WTC11 (cell line): ENCODE data around the gene CNIH3. TPM values are rescaled to one million over a fixed set of nuclear protein-coding genes. Genes with fewer than 3 reads are reported as not detected.

Experiments
- ATAC-seq: fragments of 200-7000 bp; cut with Tn5 transposase; 2 replicates; pipeline ENCODE4 v1.10.0; 2021; ENCODE audit warnings: mild to moderate bottlenecking, moderate library complexity
- CTCF ChIA-PET: fragments of 300-600 bp; sonication (Branson Sonifier 250); formaldehyde crosslinking; loops from one replicate; lab custom pipeline; 2021; ENCODE audit warnings: antibody characterized with exemption; lab: Charles Lee
- POLR2A ChIA-PET: fragments of 350-600 bp; sonication (Branson Sonifier 250); formaldehyde crosslinking; loops from one replicate; lab custom pipeline; 2021; ENCODE audit warnings: antibody characterized with exemption; lab: Charles Lee
- DNase-seq: peaks from one replicate; pipeline ENCODE4 v3.0.0; 2021; ENCODE audit warnings: low spot score
- H3K27ac Mint-ChIP-seq: 2 replicates; pipeline ENCODE4 v1.8.0; 2021; ENCODE audit warnings: mixed read lengths
- H3K27me3 Mint-ChIP-seq: 2 replicates; pipeline ENCODE4 v1.8.0; 2021; ENCODE audit warnings: low read depth, mild to moderate bottlenecking, moderate library complexity, mixed read lengths
- H3K36me3 Mint-ChIP-seq: 2 replicates; pipeline ENCODE4 v1.8.0; 2021; ENCODE audit warnings: mixed read lengths
- H3K4me1 Mint-ChIP-seq: 2 replicates; pipeline ENCODE4 v1.8.0; 2022; ENCODE audit warnings: mixed read lengths
- H3K4me3 Mint-ChIP-seq: 2 replicates; pipeline ENCODE4 v1.8.0; 2021; ENCODE audit warnings: mild to moderate bottlenecking, moderate library complexity, mixed read lengths
- H3K9me3 Mint-ChIP-seq: 2 replicates; pipeline ENCODE4 v1.8.0; 2021; ENCODE audit warnings: mixed read lengths
- AR ChIP-seq: fragments of 250-450 bp; sonication (Bioruptor Pico); IDR thresholded peaks from 2 replicates; pipeline ENCODE4 v1.9.0; 2021; ENCODE audit warnings: mild to moderate bottlenecking
- FOXP4 ChIP-seq: sonication (generic); formaldehyde crosslinking; IDR thresholded peaks from 2 replicates; pipeline ENCODE4 v1.8.0; 2022; ENCODE audit warnings: mild to moderate bottlenecking, missing genetic modification reagents
- IRF1 ChIP-seq: sonication (generic); formaldehyde crosslinking; IDR thresholded peaks from 2 replicates; pipeline ENCODE4 v1.8.0; 2023; ENCODE audit warnings: missing genetic modification reagents
- NFE2L1 ChIP-seq: sonication (generic); formaldehyde crosslinking; IDR thresholded peaks from 2 replicates; pipeline ENCODE4 v1.8.1; 2023; ENCODE audit warnings: missing genetic modification reagents
- OVOL2 ChIP-seq: fragments of 250-450 bp; sonication (Bioruptor Pico); IDR thresholded peaks from 2 replicates; pipeline ENCODE4 v1.9.0; 2021; ENCODE audit warnings: mild to moderate bottlenecking, borderline replicate concordance
- TEAD4 ChIP-seq: sonication (generic); formaldehyde crosslinking; IDR thresholded peaks from 2 replicates; pipeline ENCODE4 v1.8.0; 2022; ENCODE audit warnings: mild to moderate bottlenecking, missing genetic modification reagents
- ZNF138 ChIP-seq: sonication (generic); formaldehyde crosslinking; conservative IDR thresholded peaks from 2 replicates; pipeline ENCODE4 v1.8.1; 2022; ENCODE audit warnings: mild to moderate bottlenecking, moderate library complexity, missing genetic modification reagents
- ZNF219 ChIP-seq: sonication (generic); formaldehyde crosslinking; IDR thresholded peaks from 2 replicates; pipeline ENCODE4 v1.8.0; 2023; ENCODE audit warnings: missing genetic modification reagents, mild to moderate bottlenecking, borderline replicate concordance
- ZNF263 ChIP-seq: sonication (generic); formaldehyde crosslinking; IDR thresholded peaks from 2 replicates; pipeline ENCODE4 v1.8.1; 2022; ENCODE audit warnings: low read depth, mild to moderate bottlenecking, moderate library complexity, missing genetic modification reagents
- ZNF425 ChIP-seq: fragments of 250-450 bp; sonication (Bioruptor Pico); conservative IDR thresholded peaks from 2 replicates; pipeline ENCODE4 v1.9.0; 2021; ENCODE audit warnings: mild to moderate bottlenecking
- ZNF671 ChIP-seq: fragments of 250-450 bp; sonication (Bioruptor Pico); IDR thresholded peaks from 2 replicates; pipeline ENCODE4 v1.8.0; 2021; ENCODE audit warnings: mild to moderate bottlenecking
- total RNA-seq: library from RNA; stranded (reverse); gene quantifications from 3 replicates; pipeline ENCODE4 v1.2.3, GENCODE V29; 2021
- TF ChIP-seq, protein P1 (sequence below): sonication (generic); formaldehyde crosslinking; IDR thresholded peaks from 2 replicates; pipeline ENCODE4 v1.8.1; 2023; ENCODE audit warnings: mild to moderate bottlenecking, missing genetic modification reagents
- TF ChIP-seq, protein P2 (sequence below): sonication (generic); formaldehyde crosslinking; conservative IDR thresholded peaks from 2 replicates; pipeline ENCODE4 v1.8.1; 2023; ENCODE audit warnings: mild to moderate bottlenecking, low read depth, missing genetic modification reagents, moderate library complexity
- TF ChIP-seq, protein P3 (sequence below): fragments of 200-600 bp; IDR thresholded peaks from 2 replicates; pipeline ENCODE4 v1.8.0; 2022; ENCODE audit warnings: antibody characterized with exemption
- TF ChIP-seq, protein P4 (sequence below): fragments of 250-450 bp; sonication (Bioruptor Pico); IDR thresholded peaks from 2 replicates; pipeline ENCODE4 v1.8.0; 2021; ENCODE audit warnings: mild to moderate bottlenecking

Gene CNIH3
- total RNA-seq, 1 experiment from 2014 or later: 8.1 TPM

DNA sequence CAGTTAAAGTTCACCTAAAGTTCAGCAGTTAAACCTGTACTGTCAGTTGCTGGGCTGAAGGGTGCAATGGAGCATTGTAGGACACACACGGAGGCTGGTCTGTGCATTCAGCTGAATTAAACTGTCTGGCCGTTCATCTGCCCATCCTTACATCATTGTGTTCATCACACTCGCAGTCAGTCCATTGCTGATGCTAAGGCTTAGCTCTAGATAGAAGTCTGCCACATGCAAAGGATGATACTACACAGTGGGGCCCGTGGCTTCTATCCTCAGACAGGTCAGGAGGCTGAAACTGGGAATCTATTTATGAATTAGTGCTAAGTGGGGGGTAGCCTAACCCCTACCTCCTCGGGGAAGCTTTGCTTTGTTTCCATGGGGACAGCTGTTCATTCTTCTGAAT lies 60.4 kb downstream of the CNIH3 start (continued):
- TF ChIP-seq, protein P1, sequence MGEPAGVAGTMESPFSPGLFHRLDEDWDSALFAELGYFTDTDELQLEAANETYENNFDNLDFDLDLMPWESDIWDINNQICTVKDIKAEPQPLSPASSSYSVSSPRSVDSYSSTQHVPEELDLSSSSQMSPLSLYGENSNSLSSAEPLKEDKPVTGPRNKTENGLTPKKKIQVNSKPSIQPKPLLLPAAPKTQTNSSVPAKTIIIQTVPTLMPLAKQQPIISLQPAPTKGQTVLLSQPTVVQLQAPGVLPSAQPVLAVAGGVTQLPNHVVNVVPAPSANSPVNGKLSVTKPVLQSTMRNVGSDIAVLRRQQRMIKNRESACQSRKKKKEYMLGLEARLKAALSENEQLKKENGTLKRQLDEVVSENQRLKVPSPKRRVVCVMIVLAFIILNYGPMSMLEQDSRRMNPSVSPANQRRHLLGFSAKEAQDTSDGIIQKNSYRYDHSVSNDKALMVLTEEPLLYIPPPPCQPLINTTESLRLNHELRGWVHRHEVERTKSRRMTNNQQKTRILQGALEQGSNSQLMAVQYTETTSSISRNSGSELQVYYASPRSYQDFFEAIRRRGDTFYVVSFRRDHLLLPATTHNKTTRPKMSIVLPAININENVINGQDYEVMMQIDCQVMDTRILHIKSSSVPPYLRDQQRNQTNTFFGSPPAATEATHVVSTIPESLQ (CRISPR knock-in tag): no peak
- TF ChIP-seq ZNF219: no peak
- TF ChIP-seq ZNF138 (CRISPR knock-in tag): no peak
- TF ChIP-seq ZNF425 (CRISPR knock-in tag): no peak
- no peak for TF ChIP-seq ZNF671 (CRISPR knock-in tag)

DNA sequence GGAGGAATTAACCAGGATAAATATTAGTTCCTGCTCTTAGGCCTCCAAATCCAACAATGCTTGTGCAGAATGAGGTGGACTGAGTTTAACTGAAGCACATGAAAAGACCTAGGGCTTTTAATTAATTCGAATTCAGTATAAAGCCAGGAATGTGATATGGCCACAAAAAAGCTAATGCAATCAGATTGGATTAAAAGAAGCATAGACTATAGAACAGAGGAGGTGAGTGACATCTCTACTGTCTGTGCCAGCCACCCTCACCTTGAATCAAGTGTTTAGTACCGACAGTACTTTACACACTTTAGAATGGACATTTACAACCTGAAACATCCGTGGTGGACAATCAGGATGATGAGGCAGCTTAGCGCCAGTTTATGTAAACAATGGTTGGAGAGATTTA lies 62.1 kb downstream of the CNIH3 start:
- H3K27ac Mint-ChIP-seq: no peak overlapping the region
- no peaks in the 10 kb centered on the region for H3K36me3 Mint-ChIP-seq
- peaks cover 6% of the 10 kb centered on the region for H3K4me1 Mint-ChIP-seq
- ATAC-seq (no peak), DNase-seq (no peak)
- POLR2A ChIA-PET: no interaction called here
- TF ChIP-seq ZNF671 (CRISPR knock-in tag) (no peak), NFE2L1 (CRISPR knock-in tag) (no peak)
- TF ChIP-seq, protein P2, sequence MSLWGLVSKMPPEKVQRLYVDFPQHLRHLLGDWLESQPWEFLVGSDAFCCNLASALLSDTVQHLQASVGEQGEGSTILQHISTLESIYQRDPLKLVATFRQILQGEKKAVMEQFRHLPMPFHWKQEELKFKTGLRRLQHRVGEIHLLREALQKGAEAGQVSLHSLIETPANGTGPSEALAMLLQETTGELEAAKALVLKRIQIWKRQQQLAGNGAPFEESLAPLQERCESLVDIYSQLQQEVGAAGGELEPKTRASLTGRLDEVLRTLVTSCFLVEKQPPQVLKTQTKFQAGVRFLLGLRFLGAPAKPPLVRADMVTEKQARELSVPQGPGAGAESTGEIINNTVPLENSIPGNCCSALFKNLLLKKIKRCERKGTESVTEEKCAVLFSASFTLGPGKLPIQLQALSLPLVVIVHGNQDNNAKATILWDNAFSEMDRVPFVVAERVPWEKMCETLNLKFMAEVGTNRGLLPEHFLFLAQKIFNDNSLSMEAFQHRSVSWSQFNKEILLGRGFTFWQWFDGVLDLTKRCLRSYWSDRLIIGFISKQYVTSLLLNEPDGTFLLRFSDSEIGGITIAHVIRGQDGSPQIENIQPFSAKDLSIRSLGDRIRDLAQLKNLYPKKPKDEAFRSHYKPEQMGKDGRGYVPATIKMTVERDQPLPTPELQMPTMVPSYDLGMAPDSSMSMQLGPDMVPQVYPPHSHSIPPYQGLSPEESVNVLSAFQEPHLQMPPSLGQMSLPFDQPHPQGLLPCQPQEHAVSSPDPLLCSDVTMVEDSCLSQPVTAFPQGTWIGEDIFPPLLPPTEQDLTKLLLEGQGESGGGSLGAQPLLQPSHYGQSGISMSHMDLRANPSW: no peak
- no peaks in the 10 kb centered on the region for H3K27me3 Mint-ChIP-seq
- CTCF ChIA-PET: interaction anchor here (1.1 to 1.4 kb wide), 2 partner anchors 173 to 244 kb away, joined by 3 read pairs; no protein-coding TSS in a partner anchor
- no peak overlapping the region for H3K4me3 Mint-ChIP-seq
- H3K9me3 Mint-ChIP-seq: no peaks in the 10 kb centered on the region

DNA sequence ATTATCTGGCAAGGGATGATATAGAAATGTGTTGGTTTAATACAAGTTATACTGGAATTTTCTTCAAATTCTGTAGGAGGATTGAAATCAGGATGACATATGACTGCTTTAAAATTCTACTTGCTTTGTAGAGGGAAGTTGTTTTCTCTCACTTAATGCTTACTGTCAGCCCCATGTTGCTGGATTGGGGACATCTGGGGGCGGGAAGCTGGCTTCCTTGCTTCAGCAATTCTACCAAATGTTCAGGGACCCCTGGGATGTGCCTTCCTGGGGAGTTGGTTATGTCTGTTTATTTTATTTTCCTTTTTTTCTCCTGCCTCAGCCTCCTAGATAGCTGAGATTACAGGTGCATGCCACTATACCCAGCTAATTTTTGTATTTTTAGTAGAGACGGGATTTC lies 63.5 kb downstream of the CNIH3 start:
- Mint-ChIP-seq H3K4me3 (no peak overlapping the region), H3K4me1 (no peaks in the 10 kb centered on the region), H3K27me3 (no peaks in the 10 kb centered on the region), H3K27ac (no peak overlapping the region), H3K36me3 (no peaks in the 10 kb centered on the region), H3K9me3 (no peaks in the 10 kb centered on the region)
- no peak for DNase-seq
- ChIA-PET CTCF (interaction anchor here (1.4 kb wide), 1 partner anchor 243 kb away, joined by 3 read pairs; no protein-coding TSS in a partner anchor), POLR2A (no interaction called here)
- ATAC-seq: no peak
- TF ChIP-seq, protein P3, sequence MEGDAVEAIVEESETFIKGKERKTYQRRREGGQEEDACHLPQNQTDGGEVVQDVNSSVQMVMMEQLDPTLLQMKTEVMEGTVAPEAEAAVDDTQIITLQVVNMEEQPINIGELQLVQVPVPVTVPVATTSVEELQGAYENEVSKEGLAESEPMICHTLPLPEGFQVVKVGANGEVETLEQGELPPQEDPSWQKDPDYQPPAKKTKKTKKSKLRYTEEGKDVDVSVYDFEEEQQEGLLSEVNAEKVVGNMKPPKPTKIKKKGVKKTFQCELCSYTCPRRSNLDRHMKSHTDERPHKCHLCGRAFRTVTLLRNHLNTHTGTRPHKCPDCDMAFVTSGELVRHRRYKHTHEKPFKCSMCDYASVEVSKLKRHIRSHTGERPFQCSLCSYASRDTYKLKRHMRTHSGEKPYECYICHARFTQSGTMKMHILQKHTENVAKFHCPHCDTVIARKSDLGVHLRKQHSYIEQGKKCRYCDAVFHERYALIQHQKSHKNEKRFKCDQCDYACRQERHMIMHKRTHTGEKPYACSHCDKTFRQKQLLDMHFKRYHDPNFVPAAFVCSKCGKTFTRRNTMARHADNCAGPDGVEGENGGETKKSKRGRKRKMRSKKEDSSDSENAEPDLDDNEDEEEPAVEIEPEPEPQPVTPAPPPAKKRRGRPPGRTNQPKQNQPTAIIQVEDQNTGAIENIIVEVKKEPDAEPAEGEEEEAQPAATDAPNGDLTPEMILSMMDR: no peak
- TF ChIP-seq FOXP4 (CRISPR knock-in tag) (no peak), OVOL2 (no peak), IRF1 (no peak), TEAD4 (CRISPR knock-in tag) (no peak), AR (CRISPR knock-in tag) (no peak), ZNF263 (CRISPR knock-in tag) (no peak), ZNF671 (CRISPR knock-in tag) (no peak)
- TF ChIP-seq, protein P4, sequence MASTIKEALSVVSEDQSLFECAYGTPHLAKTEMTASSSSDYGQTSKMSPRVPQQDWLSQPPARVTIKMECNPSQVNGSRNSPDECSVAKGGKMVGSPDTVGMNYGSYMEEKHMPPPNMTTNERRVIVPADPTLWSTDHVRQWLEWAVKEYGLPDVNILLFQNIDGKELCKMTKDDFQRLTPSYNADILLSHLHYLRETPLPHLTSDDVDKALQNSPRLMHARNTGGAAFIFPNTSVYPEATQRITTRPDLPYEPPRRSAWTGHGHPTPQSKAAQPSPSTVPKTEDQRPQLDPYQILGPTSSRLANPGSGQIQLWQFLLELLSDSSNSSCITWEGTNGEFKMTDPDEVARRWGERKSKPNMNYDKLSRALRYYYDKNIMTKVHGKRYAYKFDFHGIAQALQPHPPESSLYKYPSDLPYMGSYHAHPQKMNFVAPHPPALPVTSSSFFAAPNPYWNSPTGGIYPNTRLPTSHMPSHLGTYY (CRISPR knock-in tag): no peak
